HepG2 (cell line): Measurements from ENCODE around the gene MADD. TPM values are rescaled to one million over a fixed set of nuclear protein-coding genes. Genes with fewer than 3 reads are reported as not detected.

Experiments
- AFF4 ChIP-seq: sonication (generic); formaldehyde crosslinking; IDR thresholded peaks from 2 replicates; pipeline ENCODE4 v1.4.0; 2020; ENCODE audit warnings: missing genetic modification reagents
- AHR ChIP-seq: IDR thresholded peaks from 2 replicates; pipeline ENCODE4 v1.6.1; 2018; ENCODE audit warnings: missing genetic modification reagents, missing compliant biosample characterization
- DMAP1 ChIP-seq: IDR thresholded peaks from 2 replicates; pipeline ENCODE4 v1.6.1; 2016
- DR1 ChIP-seq: sonication (generic); formaldehyde crosslinking; IDR thresholded peaks from 2 replicates; pipeline ENCODE4 v1.8.0; 2021; ENCODE audit warnings: mild to moderate bottlenecking, missing genetic modification reagents, inconsistent platforms
- FOXC1 ChIP-seq: sonication (generic); formaldehyde crosslinking; IDR thresholded peaks from 2 replicates; pipeline ENCODE4 v1.8.0; 2022; ENCODE audit warnings: mild to moderate bottlenecking, missing genetic modification reagents, borderline replicate concordance
- GABPA ChIP-seq, 2 experiments: IDR thresholded peaks; 2 replicates each; pipeline ENCODE4 v1.6.1; 2011 to 2016; ENCODE audit warnings: low read depth in 2 of 2, low read length in 1 of 2, missing biosample characterization in 1 of 2, missing genetic modification characterization in 1 of 2
- IKZF1 ChIP-seq: fragments of 450-650 bp; IDR thresholded peaks from 2 replicates; pipeline ENCODE4 v1.7.1; 2016
- JUN ChIP-seq: sonication (generic); formaldehyde crosslinking; IDR thresholded peaks from 2 replicates; pipeline ENCODE4 v1.4.0; 2020; ENCODE audit warnings: mild to moderate bottlenecking, missing genetic modification reagents
- PLRG1 ChIP-seq: fragments of 450-650 bp; conservative IDR thresholded peaks from 2 replicates; pipeline ENCODE4 v1.6.1; 2016
- SMYD3 ChIP-seq: sonication (generic); formaldehyde crosslinking; IDR thresholded peaks from 2 replicates; pipeline ENCODE4 v1.8.1; 2023; ENCODE audit warnings: mild to moderate bottlenecking, missing genetic modification reagents
- ZNF44 ChIP-seq: sonication (generic); formaldehyde crosslinking; IDR thresholded peaks from 2 replicates; pipeline ENCODE4 v1.5.1; 2020; ENCODE audit warnings: mild to moderate bottlenecking, missing genetic modification reagents
- ZNF510 ChIP-seq: sonication (generic); formaldehyde crosslinking; IDR thresholded peaks from 2 replicates; pipeline ENCODE4 v1.4.0; 2020; ENCODE audit warnings: low read depth, mild to moderate bottlenecking, missing genetic modification reagents
- ZSCAN30 ChIP-seq: sonication (generic); formaldehyde crosslinking; IDR thresholded peaks from 2 replicates; pipeline ENCODE4 v1.5.0; 2020; ENCODE audit warnings: mild to moderate bottlenecking, missing genetic modification reagents
- polyA plus RNA-seq, 8 experiments: library from polyadenylated mRNA; depleted of rRNA in 3 of 8; stranded (reverse) in 7 of 8; unstranded in 1 of 8; fragments of >200 nt; fragmentation: Illumina TruSeq in 4 of 8; extraction: Trizol in 4 of 8; gene quantifications; 2 replicates each; pipeline versions ENCODE4 v1.2.1 to v1.2.3, GENCODE V29; 2011 to 2016; ENCODE audit warnings: low read depth in 4 of 8, missing spikeins in 1 of 8, mixed read lengths in 1 of 8; ENCODE audit not compliant: insufficient read depth in 1 of 8
- total RNA-seq, 5 experiments: library from RNA; depleted of rRNA; stranded (reverse); fragments of >200 nt; fragmentation: Illumina TruSeq; extraction: Trizol; gene quantifications; 2 replicates each; pipeline ENCODE4 v1.2.3, GENCODE V29; 2016; ENCODE audit warnings: low read depth in 1 of 5
- TF ChIP-seq, protein P1 (sequence below): sonication (generic); formaldehyde crosslinking; IDR thresholded peaks from 2 replicates; pipeline ENCODE4 v1.4.0; 2020; ENCODE audit warnings: missing genetic modification reagents
- TF ChIP-seq, protein P2 (sequence below), 2 experiments: sonication (generic) in 1 of 2; formaldehyde crosslinking in 1 of 2; IDR thresholded peaks; 2 replicates each; pipeline versions ENCODE4 v1.6.1 to v1.9.0; 2014 to 2022; ENCODE audit warnings: antibody characterized with exemption in 1 of 2, borderline replicate concordance in 1 of 2, inconsistent platforms in 1 of 2, low read depth in 1 of 2, missing genetic modification reagents in 1 of 2
- TF ChIP-seq, protein P3 (sequence below): sonication (generic); formaldehyde crosslinking; IDR thresholded peaks from 2 replicates; pipeline ENCODE4 v1.4.0; 2020; ENCODE audit warnings: mild to moderate bottlenecking, missing genetic modification reagents

Gene MADD
- total and polyA plus RNA-seq, 2 of the 13 experiments (the other 11 are each of a cell fraction or from before 2014, with no cell fraction given) = 18.0 to 29.2 TPM

- TF ChIP-seq, protein P1, sequence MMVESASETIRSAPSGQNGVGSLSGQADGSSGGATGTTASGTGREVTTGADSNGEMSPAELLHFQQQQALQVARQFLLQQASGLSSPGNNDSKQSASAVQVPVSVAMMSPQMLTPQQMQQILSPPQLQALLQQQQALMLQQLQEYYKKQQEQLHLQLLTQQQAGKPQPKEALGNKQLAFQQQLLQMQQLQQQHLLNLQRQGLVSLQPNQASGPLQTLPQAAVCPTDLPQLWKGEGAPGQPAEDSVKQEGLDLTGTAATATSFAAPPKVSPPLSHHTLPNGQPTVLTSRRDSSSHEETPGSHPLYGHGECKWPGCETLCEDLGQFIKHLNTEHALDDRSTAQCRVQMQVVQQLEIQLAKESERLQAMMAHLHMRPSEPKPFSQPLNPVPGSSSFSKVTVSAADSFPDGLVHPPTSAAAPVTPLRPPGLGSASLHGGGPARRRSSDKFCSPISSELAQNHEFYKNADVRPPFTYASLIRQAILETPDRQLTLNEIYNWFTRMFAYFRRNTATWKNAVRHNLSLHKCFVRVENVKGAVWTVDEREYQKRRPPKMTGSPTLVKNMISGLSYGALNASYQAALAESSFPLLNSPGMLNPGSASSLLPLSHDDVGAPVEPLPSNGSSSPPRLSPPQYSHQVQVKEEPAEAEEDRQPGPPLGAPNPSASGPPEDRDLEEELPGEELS (CRISPR knock-in tag) = no peak
- TF ChIP-seq ZNF510 (CRISPR knock-in tag) (no peak), DMAP1 (CRISPR knock-in tag) (no peak), ZNF44 (no peak), FOXC1 (CRISPR knock-in tag) (no peak), GABPA (IDR thresholded peaks at IDR 0.05; ENCODE audit: low read depth, low read length) (no peak), GABPA (CRISPR knock-in tag; IDR thresholded peaks at IDR 0.05; ENCODE audit: low read depth) (peak; percentile 60), DR1 (CRISPR knock-in tag) (no peak), ZSCAN30 (CRISPR knock-in tag) (no peak), IKZF1 (no peak), PLRG1 (no peak), AFF4 (CRISPR knock-in tag) (no peak), AHR (0 out of 2 replicates have a peak, but pooled peaks have one; percentile 50), SMYD3 (CRISPR knock-in tag) (no peak), JUN (CRISPR knock-in tag) (no peak)
- TF ChIP-seq, protein P2, sequence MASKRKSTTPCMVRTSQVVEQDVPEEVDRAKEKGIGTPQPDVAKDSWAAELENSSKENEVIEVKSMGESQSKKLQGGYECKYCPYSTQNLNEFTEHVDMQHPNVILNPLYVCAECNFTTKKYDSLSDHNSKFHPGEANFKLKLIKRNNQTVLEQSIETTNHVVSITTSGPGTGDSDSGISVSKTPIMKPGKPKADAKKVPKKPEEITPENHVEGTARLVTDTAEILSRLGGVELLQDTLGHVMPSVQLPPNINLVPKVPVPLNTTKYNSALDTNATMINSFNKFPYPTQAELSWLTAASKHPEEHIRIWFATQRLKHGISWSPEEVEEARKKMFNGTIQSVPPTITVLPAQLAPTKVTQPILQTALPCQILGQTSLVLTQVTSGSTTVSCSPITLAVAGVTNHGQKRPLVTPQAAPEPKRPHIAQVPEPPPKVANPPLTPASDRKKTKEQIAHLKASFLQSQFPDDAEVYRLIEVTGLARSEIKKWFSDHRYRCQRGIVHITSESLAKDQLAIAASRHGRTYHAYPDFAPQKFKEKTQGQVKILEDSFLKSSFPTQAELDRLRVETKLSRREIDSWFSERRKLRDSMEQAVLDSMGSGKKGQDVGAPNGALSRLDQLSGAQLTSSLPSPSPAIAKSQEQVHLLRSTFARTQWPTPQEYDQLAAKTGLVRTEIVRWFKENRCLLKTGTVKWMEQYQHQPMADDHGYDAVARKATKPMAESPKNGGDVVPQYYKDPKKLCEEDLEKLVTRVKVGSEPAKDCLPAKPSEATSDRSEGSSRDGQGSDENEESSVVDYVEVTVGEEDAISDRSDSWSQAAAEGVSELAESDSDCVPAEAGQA (IDR thresholded peaks at IDR 0.05; ENCODE audit: low read depth) = no peak
- TF ChIP-seq, protein P2 (CRISPR knock-in tag; IDR thresholded peaks at IDR 0.05; ENCODE audit: borderline replicate concordance) = no peak
- TF ChIP-seq, protein P3, sequence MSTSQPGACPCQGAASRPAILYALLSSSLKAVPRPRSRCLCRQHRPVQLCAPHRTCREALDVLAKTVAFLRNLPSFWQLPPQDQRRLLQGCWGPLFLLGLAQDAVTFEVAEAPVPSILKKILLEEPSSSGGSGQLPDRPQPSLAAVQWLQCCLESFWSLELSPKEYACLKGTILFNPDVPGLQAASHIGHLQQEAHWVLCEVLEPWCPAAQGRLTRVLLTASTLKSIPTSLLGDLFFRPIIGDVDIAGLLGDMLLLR (CRISPR knock-in tag) = no peak
These were observed 104.2 kb downstream of the MADD start (continued) for GRCh38 chr11:47373876-47374719.
